Lower leg skin (tissue), 4 donors: ENCODE results near the gene BICC1. TPM values are rescaled to one million over a fixed set of nuclear protein-coding genes. Genes with fewer than 3 reads are reported as not detected.

Experiments used
- DNase-seq, 2 donors: peaks; one replicate each; pipeline ENCODE4 v3.0.0-alpha.2; 2019; ENCODE audit warnings: low spot score in 2 of 2
- H3K4me3 ChIP-seq: fragments of 200-600 bp; sonication (generic); 2 replicates; pipeline ENCODE4 v1.5.1; 2017; ENCODE audit warnings: mild to moderate bottlenecking, low read depth; ENCODE audit not compliant: poor library complexity, severe bottlenecking
- POLR2A ChIP-seq, 2 donors: fragments of 450-650 bp; IDR thresholded peaks; one replicate each; pipeline ENCODE4 v1.6.1; 2016 to 2017; ENCODE audit warnings: antibody characterized with exemption in 2 of 2, mild to moderate bottlenecking in 1 of 2, moderate library complexity in 1 of 2
- WGBS, 2 donors: methylation state at CpG; one replicate each; pipeline ENCODE4 v1.1.5; 2018; 5-methylcytosine and 5-hydroxymethylcytosine counted together
- intact Hi-C: fragments of 100-400 bp; cut with DNase I; formaldehyde crosslinking; loops from one replicate; pipeline ENCODE4 v1.15.0; 2023; ENCODE audit warnings: low total_unique reads
- total RNA-seq, 4 donors: library from RNA; depleted of rRNA; stranded (reverse); fragments of >200 nt; gene quantifications; one replicate each; pipeline ENCODE4 v1.1.0, GENCODE V29; 2016
- TF ChIP-seq, protein P1 (sequence below), 3 donors: fragments of 450-650 bp; IDR thresholded peaks; one replicate each; pipeline ENCODE4 v1.5.1; 2016; ENCODE audit warnings: antibody characterized with exemption in 3 of 3, mild to moderate bottlenecking in 3 of 3, moderate library complexity in 2 of 3

The BICC1 gene
- total RNA-seq, 4 donors from 2014 or later, result 5.0 to 11.5 (median 7.1) TPM

- WGBS, 2 donors, result 79 to 86% methylated on average over 1 of the region's 1 CpG
- no peak for DNase-seq
- intact Hi-C loops, result no loop called here
- no peak overlapping the region for H3K4me3 ChIP-seq
- TF ChIP-seq, protein P1, sequence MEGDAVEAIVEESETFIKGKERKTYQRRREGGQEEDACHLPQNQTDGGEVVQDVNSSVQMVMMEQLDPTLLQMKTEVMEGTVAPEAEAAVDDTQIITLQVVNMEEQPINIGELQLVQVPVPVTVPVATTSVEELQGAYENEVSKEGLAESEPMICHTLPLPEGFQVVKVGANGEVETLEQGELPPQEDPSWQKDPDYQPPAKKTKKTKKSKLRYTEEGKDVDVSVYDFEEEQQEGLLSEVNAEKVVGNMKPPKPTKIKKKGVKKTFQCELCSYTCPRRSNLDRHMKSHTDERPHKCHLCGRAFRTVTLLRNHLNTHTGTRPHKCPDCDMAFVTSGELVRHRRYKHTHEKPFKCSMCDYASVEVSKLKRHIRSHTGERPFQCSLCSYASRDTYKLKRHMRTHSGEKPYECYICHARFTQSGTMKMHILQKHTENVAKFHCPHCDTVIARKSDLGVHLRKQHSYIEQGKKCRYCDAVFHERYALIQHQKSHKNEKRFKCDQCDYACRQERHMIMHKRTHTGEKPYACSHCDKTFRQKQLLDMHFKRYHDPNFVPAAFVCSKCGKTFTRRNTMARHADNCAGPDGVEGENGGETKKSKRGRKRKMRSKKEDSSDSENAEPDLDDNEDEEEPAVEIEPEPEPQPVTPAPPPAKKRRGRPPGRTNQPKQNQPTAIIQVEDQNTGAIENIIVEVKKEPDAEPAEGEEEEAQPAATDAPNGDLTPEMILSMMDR (IDR thresholded peaks at IDR 0.05), result no peak
- TF ChIP-seq POLR2A (IDR thresholded peaks at IDR 0.05), result no peak
Observed at GRCh38 chr10:58802047-58802446, 289.4 kb downstream of the BICC1 start.

DNA sequence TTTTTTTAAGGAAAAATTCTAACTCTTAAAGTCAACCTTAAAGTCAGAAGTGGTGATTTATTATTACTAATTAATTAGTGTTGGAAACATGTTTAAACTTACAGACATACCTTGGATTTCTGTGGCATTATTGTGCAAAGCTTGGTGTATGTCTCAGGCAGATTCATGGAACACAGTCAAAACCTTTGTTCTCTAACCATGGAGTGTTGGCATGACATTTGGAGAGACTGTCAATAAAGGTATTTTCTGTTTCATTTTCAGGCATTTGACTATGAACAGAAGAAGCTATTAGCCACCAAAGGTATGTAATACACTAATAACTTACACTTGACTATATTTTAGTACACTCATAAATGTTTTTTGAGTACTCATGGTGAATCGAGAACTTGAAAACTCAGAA, 293.7 kb downstream of the BICC1 start:
- WGBS, 2 donors, result 84 to 95% methylated on average over 1 of the region's 1 CpG
- H3K4me3 ChIP-seq, result no peak overlapping the region
- DNase-seq, result no peak
- intact Hi-C loops, result no loop called here
- TF ChIP-seq, protein P1 (IDR thresholded peaks at IDR 0.05), result no peak
- no peak for TF ChIP-seq POLR2A (IDR thresholded peaks at IDR 0.05)

DNA sequence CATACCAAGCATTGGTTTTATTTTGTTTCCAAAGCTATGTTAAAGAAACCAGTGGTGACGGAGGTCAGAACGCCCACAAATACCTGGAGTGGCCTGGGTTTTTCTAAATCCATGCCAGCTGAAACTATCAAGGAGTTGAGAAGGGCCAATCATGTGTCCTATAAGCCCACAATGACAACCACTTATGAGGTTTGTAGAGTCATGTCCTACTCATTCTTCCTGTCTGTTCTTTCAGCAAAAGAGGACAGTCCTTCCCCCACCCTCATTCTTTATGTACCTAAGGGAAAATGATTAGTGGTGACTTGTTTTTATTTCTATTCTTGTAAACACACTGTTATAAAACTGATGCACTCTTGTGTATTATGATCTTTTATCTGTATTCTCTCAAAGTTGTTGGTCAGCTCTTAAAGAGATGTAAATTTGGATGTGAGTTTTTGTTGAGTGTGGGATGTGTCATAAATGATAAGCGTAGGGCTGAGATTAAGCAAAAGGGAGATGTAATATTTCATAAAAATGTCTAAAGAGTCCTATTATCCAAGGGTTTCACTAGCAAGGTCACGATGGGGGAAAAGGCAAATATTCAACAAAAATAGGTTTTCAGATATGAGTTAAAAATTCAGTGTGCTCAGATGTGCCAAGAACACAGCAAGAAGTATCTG, 294.4 kb downstream of the BICC1 start:
- intact Hi-C loops, result no loop called here
- no peak for DNase-seq
- no peak overlapping the region for H3K4me3 ChIP-seq
- no peak for TF ChIP-seq POLR2A (IDR thresholded peaks at IDR 0.05)
- TF ChIP-seq, protein P1 (IDR thresholded peaks at IDR 0.05), result no peak
- 69 to 79% methylated on average over 4 of the region's 4 CpGs for WGBS, 2 donors

GRCh38 chr10:58807629-58808022, 295.0 kb downstream of the BICC1 start:
- WGBS, 2 donors, result 13 to 25% methylated on average over 4 of the region's 4 CpGs
- H3K4me3 ChIP-seq, result no peak overlapping the region
- TF ChIP-seq, protein P1 (IDR thresholded peaks at IDR 0.05), result no peak
- no peak for TF ChIP-seq POLR2A (IDR thresholded peaks at IDR 0.05)
- DNase-seq, result peak in 1 of 2 donors; percentile 56
- intact Hi-C loops, result no loop called here

GRCh38 chr10:58810751-58811150, 298.1 kb downstream of the BICC1 start:
- no peak overlapping the region for H3K4me3 ChIP-seq
- WGBS, 2 donors, result 61 to 63% methylated on average over 2 of the region's 2 CpGs
- no peak for TF ChIP-seq POLR2A (IDR thresholded peaks at IDR 0.05)
- TF ChIP-seq, protein P1 (IDR thresholded peaks at IDR 0.05), result no peak
- intact Hi-C loops, result no loop called here
- no peak for DNase-seq

- no peak for DNase-seq
- WGBS, 2 donors, result 87 to 92% methylated on average over 8 of the region's 8 CpGs
- intact Hi-C loops, result no loop called here
- no peak overlapping the region for H3K4me3 ChIP-seq
- TF ChIP-seq POLR2A (IDR thresholded peaks at IDR 0.05), result no peak
- TF ChIP-seq, protein P1 (IDR thresholded peaks at IDR 0.05), result no peak
Observed at GRCh38 chr10:58813573-58813972, 300.9 kb downstream of the BICC1 start.
